ENCODE data around the gene GIGYF1.
"Not testable (repeated sequence)": the region's sequence is repeated elsewhere in the genome, so short reads cannot be mapped to it uniquely, and the experiment has no call there.

Gene GIGYF1

DNA sequence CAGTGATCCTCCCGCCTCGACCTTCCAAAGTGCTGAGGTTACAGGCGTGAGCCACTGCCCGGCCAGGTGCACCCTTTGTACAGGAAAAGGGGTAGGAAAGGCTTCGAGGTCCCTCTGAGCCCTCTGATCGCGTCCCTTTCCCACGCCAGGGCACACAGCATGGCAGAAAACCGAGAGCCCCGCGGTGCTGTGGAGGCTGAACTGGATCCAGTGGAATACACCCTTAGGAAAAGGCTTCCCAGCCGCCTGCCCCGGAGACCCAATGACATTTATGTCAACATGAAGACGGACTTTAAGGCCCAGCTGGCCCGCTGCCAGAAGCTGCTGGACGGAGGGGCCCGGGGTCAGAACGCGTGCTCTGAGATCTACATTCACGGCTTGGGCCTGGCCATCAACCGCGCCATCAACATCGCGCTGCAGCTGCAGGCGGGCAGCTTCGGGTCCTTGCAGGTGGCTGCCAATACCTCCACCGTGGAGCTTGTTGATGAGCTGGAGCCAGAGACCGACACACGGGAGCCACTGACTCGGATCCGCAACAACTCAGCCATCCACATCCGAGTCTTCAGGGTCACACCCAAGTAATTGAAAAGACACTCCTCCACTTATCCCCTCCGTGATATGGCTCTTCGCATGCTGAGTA is 12.7 kb upstream of the GIGYF1 start:
- no peak for DNase-seq (ENCODE audit: low spot score)

DNA sequence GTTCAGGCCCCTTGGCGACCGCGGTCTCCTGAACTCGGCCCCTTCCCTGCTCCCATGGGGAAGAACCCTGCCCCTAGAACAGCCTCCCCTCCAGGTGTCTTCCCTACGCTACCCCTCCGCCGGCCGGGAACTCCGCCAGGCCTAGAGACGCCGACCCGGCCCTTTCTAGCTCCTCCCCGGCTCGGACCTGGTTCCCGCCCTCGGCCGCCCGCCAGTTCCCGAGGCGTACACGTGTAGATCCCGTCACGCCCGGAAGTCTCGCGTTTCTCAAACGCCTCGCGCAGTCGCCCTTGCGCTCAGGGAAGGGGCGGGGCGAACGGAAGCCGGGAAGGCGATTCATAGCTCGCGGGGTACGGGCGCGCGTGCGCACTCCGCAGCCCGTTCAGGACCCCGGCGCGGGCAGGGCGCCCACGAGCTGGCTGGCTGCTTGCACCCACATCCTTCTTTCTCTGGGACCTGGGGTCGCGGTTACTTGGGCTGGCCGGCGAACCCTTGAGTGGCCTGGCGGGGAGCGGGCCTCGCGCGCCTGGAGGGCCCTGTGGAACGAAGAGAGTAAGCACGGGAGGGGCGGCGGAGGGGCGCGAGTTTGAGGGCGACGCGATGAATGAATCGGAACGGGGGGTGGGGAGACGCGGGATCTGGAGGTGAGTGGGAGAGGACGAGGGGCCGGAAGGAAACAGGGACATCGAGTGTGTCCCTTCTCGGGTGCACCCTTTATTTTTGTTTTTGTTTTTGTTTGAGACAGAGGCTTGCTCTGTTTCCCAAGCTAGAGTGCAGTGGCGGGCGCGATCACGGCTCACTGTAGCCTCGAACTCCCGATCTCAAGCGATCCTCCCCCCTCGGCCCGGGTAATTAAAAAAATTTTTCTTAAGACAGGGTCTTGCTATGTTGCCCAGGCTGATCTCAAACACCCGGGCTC is 12.0 kb upstream of the GIGYF1 start, which contains the start of gene POP7:
Gene POP7 (plus strand): TSS at position 369 of the 919 bp plus-strand sequence. CDS start 710 bp downstream, outside the sequence.
- DNase-seq (ENCODE audit: low spot score) = peak; percentile 94

- DNase-seq (ENCODE audit: low spot score) = peak; percentile 76
Measured at GRCh38 chr7:100705320-100705752, 11.3 kb upstream of the GIGYF1 start.

GRCh38 chr7:100701089-100701488 is 7.0 kb upstream of the GIGYF1 start:
- not testable (repeated sequence) for DNase-seq (ENCODE audit: low spot score)

GRCh38 chr7:100699018-100699417 is 5.0 kb upstream of the GIGYF1 start:
- no peak for DNase-seq (ENCODE audit: low spot score)

GRCh38 chr7:100696123-100696521 is 2.1 kb upstream of the GIGYF1 start:
- DNase-seq (ENCODE audit: low spot score) = no peak

DNA sequence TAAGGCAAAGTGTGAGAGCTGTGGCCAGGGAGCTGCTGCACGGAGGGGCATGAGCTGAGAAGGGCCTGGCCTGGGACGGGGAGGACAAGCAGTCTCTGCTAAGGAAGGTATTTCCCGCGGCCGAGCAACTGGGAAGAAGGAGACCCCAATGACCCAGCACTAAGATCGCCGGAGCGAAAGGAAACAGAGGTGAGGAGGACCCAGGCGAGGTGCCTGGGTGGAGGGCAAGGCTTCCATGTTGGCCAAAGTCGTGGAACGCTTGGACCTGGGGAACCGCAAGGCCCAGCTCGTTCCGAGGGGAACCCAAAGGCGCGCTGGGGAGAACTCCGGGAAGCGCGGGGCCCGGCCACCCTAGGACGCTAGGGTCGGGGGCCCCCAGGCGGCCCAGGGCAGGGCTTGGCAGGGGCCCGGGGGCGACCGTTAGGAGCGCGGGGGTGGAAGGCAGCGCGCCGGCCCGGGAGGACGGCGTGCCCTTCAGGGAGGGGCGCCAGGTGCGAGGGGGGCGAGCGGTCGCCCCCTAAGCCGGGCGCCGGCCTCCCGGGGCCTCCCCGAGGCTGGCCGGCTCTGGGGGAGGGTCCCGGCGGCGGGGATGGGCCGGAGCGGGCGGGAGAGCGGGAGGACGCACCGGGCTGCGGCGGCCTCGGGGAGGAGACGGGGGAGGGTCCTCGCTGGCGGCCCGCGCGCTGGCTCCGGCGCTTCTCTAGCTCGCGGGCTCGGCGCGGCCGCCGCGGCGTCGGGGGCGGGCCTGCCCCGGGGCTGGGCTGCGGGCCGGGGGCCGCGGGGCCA is 545 bp downstream of the GIGYF1 start:
- peak; percentile 4 for DNase-seq (ENCODE audit: low spot score)

DNA sequence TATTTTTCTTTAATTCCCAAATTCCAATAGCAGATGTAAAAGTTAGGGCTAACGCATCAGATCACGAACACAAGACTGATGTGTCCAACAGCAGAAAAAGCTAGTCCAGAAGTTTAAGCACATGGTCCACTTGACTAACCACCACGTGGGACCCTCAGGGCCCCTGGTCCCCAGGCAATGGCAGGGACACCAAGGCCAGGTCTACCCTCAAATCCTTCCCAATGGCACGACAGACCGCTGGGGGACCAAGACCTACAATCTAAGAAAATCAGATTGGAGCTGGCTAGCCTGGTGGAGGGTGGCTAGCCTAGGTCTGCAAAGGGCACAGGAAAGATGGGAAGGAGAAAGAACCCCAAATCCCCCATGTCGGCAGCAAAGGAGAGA is 1.5 kb downstream of the GIGYF1 start:
- DNase-seq (ENCODE audit: low spot score) = peak; percentile 1

DNA sequence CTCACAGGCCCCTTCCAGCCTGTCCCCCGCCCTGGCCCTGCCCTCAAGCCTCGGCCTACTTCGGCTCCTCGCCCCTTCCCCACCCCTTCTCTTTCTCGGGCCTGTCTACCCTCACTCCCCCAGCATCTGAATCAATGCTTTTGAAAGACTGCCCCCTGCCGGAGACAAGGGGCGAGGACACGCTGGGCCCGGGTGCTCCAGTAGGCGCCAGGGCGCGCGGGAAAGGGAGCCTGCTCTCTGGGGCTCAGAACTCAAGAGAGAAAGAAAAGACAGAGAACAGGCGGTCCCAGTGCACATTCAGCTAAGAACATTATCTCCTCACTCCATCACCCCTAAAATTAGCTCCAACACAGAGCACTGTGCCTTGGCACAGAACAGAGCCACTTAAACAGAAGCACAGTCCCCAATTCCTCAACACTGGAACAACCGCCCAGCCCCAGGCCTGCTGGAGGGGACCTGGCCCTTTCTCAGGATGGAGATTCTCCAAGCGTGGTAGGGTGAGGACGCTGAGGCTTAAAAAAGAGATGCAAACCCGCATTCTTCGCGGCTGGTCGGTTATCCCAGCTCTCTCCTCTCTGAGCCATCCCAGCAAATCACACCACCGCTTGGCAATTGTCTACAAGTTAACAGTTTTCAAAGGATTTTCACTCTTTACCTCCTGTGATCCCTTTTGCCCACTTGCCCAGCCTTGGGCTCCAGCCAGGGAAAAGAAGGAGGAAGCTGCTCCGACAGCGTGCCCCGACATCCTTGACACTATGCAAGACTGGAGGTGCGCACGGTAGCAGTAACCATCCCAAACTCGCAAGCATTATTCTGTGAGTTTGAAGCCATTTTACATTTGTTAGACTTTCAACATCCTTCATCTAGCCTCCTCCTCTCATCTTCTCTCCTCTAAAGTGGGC is 2.1 kb downstream of the GIGYF1 start:
- peak; percentile 87 for DNase-seq (ENCODE audit: low spot score)

- DNase-seq (ENCODE audit: low spot score) = no peak
Measured at GRCh38 chr7:100689230-100690135, 4.6 kb downstream of the GIGYF1 start.

GRCh38 chr7:100688326-100688860 is 5.7 kb downstream of the GIGYF1 start:
- DNase-seq (ENCODE audit: low spot score) = no peak

DNA sequence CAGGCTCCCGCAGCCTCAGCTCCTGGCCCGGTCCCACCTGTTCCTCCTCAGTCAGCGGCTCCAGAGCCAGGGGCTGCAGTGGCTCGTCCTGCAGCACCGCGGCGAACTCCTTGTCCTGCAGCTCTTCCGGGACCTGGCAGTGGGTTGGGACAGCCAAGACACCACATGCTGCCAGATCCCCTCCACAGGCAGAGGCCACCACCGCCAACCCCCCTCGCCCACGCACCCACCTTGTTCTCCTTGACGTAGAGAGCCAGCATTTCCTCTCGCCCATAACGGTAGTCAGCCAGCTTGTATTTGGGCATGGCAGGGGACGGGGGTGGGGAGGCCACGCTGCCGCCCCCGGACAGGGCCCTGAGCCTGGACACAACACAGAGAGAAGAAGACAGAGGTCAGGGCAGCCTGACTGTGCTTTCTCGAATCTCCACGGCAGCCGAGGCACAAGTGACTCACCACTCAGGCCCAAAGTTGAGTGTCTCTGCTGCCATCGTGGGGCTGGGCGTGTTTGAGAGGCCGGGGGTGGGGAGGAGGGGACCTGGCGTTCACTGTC is 6.2 kb downstream of the GIGYF1 start:
- DNase-seq (ENCODE audit: low spot score) = no peak

DNA sequence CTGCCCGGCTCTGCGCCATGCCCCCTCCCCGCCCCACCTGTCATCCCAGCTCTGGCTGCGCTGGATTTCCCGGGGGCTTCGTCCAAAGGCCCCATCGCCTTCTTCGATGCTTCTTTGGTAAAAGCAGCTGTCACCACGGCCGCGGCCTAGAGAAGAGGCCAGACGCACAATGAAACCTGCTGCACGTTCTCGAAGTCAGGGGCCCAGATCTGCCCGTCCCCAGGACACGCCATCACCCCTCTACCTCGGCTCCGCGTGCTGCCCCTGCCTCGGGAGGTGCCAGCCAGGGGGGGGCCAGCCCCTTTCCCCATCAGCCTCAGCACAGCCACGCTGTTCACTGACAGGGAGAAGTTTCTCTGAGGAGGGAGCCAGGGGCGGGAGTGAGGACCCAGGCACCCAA is 6.8 kb downstream of the GIGYF1 start:
- DNase-seq (ENCODE audit: low spot score) = no peak

DNA sequence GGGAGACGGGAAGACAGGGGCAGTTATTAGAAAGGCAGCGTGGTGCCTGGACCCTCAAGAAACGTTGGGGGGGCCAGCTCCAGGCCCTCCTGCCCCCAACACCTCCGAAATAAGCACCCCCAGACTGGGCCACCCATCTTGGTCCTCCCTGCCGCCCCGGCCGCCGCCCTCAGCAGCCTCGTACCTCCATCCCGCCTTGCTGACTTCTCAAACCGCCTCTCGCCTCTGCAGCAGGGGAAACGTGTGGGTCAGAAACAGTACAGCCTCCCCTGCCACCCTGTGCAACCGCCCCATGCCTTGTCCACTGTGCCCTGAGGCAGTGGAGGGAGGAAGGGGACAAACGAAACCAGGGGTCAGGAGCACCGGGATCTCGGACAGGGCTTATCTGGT is 7.2 kb downstream of the GIGYF1 start:
- DNase-seq (ENCODE audit: low spot score) = no peak

DNA sequence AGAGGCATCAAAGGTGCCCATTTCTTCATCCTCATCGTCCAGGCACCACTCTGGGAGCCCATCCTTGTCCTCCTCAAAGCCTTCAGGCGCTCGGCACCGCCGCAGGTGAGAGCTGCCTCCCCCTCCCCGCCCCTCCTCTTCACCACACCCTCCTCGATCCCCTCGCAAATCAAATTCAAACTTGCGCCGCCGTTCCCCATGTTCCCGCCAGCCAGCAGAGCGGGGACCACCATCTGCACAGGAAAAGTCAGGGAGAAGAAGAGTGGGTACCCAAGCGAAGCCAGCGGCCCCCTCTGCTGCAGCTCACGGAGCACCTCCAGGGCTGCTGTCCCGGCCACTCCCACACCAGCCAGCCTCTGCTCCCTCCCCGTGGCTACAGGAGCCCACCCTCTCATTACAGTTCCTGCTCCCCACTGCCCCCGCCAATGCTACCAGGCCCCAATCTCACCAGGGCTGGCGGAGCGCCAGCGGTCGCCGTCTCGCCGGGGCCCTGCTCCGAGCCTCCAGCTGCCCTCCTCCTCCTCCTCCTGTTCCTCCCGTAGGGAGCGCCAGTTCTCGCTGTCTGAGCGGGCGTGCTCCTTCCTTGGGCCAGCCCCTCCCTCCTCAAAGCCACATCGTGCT is 7.7 kb downstream of the GIGYF1 start:
- DNase-seq (ENCODE audit: low spot score) = no peak

DNA sequence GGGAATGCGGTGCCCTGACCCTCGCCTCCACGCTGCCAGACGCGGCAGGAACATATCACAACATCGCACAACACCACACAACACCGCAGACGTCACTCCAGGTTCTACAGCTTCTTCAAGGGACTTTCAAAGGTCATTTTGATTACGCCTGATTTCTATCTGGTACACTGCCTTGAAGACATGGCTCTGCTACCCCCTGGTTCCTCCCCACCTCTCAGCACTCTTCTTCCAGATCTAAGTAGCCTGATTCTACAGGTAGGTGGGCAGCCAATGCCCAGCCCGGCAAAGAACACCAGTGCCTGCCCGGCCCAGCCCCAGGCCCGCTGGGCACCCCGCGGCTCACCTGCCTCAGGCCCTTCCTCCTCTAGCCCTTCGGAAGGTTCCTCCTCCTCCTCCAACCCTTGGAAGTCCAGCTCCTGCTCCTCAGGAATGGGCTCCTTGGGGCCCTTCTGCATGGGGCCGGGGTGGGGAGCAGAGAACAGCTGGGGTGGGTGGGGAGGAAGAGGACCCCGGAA is 8.4 kb downstream of the GIGYF1 start:
- no peak for DNase-seq (ENCODE audit: low spot score)

DNA sequence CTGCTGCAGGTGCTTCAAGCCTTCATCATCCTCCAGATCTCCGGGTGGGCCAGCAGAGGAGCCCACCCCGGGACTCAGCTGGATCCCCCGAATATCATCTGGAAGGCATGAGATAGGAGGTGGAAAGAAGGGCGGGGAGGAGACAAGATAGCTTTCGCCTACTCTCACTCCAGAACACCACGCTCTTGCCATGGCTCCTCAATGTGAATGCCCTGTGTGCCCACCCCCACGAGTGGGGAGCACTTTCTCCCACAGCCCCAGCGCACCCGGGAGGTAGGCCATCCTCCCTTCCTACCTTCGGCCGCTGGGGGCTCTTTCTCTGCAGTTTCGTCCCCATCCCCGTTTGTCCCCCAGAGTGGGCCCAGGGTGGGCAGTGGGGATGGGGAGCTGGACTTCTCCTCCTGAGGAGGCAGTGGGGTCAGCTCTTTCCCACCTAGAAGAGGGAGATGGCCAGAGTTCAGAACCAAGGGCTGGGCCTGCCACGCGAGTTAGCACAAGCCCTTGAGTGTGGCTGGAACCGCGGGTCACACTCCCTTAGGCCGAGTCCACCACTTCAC is 8.9 kb downstream of the GIGYF1 start:
- no peak for DNase-seq (ENCODE audit: low spot score)

DNA sequence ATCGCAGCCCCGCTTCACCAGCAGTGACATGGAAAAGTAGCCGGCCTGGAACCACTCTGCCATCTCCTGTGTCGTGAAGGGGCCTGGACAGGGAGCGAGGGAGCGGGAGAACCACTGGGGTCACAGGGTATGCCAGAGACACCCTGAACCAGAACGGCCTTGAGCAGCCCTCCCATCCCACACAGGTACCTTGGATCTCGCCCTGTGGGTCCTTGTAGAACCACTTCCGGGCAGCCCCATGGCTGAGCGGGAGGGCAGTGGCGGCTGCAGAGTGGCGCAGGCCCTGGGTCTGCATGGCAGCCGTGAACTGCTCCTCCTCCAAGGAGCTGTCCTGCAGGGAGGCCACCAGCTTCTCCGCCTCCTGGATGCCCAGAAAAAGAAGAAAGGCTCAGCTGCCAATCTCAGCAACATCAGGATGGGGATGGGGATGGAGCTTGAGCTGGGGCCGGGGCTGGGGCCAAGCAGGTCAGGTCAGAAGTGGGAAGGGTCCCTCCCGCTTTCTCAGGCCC is 9.5 kb downstream of the GIGYF1 start:
- no peak for DNase-seq (ENCODE audit: low spot score)
